Osteoblast (primary cell): ENCODE measurements around the gene SCN8A. TPM values are rescaled to one million over a fixed set of nuclear protein-coding genes. Genes with fewer than 3 reads are reported as not detected.
A peak's percentile ranks its signal among the peaks of the same experiment; 100 is the strongest.

Experiments
- DNase-seq: peaks from one replicate; pipeline ENCODE4 v3.0.0; 2011; ENCODE audit warnings: low spot score, mixed read lengths; ENCODE audit not compliant: insufficient read length; ENCODE audit errors: missing footprints
- H2AFZ ChIP-seq: 2 replicates; pipeline ENCODE4 v1.6.0; 2011; ENCODE audit warnings: mild to moderate bottlenecking, low read length
- H3K27ac ChIP-seq: 2 replicates; pipeline ENCODE4 v1.5.1; 2011; ENCODE audit warnings: mild to moderate bottlenecking, low read depth, low read length, moderate library complexity
- H3K27me3 ChIP-seq: 2 replicates; pipeline ENCODE4 v1.6.0; 2012; ENCODE audit warnings: mild to moderate bottlenecking, control low read depth, inconsistent platforms, low read length, moderate library complexity; ENCODE audit not compliant: insufficient read depth
- H3K36me3 ChIP-seq: 2 replicates; pipeline ENCODE4 v1.5.1; 2011; ENCODE audit warnings: mild to moderate bottlenecking, low read length, control low read depth, moderate library complexity; ENCODE audit not compliant: insufficient read depth
- H3K4me1 ChIP-seq: 2 replicates; pipeline ENCODE4 v1.5.1; 2011; ENCODE audit warnings: mild to moderate bottlenecking, low read length, control low read depth, moderate library complexity; ENCODE audit not compliant: insufficient read depth
- H3K4me2 ChIP-seq: 2 replicates; pipeline ENCODE4 v1.6.0; 2011; ENCODE audit warnings: mild to moderate bottlenecking, low read length; ENCODE audit not compliant: insufficient read depth
- H3K4me3 ChIP-seq: fragments of 200-600 bp; sonication (generic); 3 replicates; pipeline ENCODE4 v1.5.1; 2012; ENCODE audit warnings: mild to moderate bottlenecking, low read length, inconsistent platforms; ENCODE audit not compliant: insufficient read depth
- H3K79me2 ChIP-seq: 2 replicates; pipeline ENCODE4 v1.6.0; 2012; ENCODE audit warnings: mild to moderate bottlenecking, low read length, control low read depth, inconsistent platforms; ENCODE audit not compliant: insufficient read depth
- H3K9me3 ChIP-seq: 2 replicates; pipeline ENCODE4 v1.5.1; 2011; ENCODE audit warnings: low read depth, low read length, control low read depth
- H4K20me1 ChIP-seq: 2 replicates; pipeline ENCODE4 v1.6.0; 2012; ENCODE audit warnings: mild to moderate bottlenecking, low read length, control low read depth; ENCODE audit not compliant: insufficient read depth
- total RNA-seq: library from RNA; depleted of rRNA; stranded (reverse); fragments of >200 nt; gene quantifications from 2 replicates; pipeline ENCODE4 v1.2.3, GENCODE V29; 2012
- TF ChIP-seq, protein P1 (sequence below): IDR thresholded peaks from 2 replicates; pipeline ENCODE4 v1.5.1; 2011; ENCODE audit warnings: mild to moderate bottlenecking, low read depth, low read length, moderate library complexity; ENCODE audit errors: extremely low read depth

Gene SCN8A
- total RNA-seq, 1 donor, result 26.4 TPM

DNA sequence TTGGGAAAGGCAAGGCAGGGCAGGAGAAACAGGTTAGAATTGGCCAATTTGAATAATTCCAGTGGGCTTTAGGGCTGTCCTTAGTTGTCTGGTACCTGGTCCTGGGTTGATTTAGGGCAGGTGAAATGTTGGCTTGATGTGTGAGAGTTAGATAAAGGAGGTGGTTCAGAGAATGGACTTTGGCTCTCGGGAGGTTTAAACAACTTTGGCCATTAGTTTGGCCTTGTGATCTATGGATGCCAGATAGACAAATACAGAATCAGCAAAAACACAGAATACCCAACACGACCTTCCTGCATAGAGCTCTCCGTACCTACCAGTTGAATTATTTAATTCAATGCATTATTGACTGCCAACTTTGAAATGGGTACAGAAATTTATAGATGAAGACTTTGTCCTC lies 35.1 kb downstream of the SCN8A start:
- no peaks in the 10 kb centered on the region for H3K9me3 ChIP-seq
- no peaks in the 10 kb centered on the region for H3K27me3 ChIP-seq
- no peak overlapping the region for H3K4me3 ChIP-seq
- H4K20me1 ChIP-seq, result peaks cover 37% of the 10 kb centered on the region
- no peak overlapping the region for H3K4me2 ChIP-seq
- H3K79me2 ChIP-seq, result peaks cover 78% of the 10 kb centered on the region
- H3K4me1 ChIP-seq, result peaks cover 24% of the 10 kb centered on the region
- H3K27ac ChIP-seq, result no peak overlapping the region
- TF ChIP-seq, protein P1, sequence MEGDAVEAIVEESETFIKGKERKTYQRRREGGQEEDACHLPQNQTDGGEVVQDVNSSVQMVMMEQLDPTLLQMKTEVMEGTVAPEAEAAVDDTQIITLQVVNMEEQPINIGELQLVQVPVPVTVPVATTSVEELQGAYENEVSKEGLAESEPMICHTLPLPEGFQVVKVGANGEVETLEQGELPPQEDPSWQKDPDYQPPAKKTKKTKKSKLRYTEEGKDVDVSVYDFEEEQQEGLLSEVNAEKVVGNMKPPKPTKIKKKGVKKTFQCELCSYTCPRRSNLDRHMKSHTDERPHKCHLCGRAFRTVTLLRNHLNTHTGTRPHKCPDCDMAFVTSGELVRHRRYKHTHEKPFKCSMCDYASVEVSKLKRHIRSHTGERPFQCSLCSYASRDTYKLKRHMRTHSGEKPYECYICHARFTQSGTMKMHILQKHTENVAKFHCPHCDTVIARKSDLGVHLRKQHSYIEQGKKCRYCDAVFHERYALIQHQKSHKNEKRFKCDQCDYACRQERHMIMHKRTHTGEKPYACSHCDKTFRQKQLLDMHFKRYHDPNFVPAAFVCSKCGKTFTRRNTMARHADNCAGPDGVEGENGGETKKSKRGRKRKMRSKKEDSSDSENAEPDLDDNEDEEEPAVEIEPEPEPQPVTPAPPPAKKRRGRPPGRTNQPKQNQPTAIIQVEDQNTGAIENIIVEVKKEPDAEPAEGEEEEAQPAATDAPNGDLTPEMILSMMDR, result no peak
- no peaks in the 10 kb centered on the region for H3K36me3 ChIP-seq
- DNase-seq, result no peak
- H2AFZ ChIP-seq, result no peak overlapping the region

DNA sequence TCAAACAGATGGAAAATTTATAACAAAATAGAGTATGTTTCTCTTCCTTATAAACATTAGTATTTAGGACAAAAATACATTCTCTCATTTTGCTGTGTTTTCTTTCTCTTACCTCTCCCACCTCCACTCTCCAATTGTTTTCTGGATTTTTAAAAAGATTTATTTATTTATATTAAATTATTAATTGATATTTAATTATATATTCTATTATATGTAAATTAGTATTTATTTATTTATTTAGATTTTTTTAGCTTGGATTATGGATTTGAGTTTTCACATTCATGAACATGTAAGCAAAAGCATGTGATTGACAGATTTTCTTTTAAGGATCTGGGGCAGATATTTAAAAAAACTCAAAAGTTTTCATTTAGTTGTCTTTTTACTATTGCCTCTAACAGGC lies 35.6 kb downstream of the SCN8A start:
- Histone ChIP-seq H4K20me1 (peaks cover 41% of the 10 kb centered on the region), H3K4me2 (no peak overlapping the region), H3K4me1 (peaks cover 24% of the 10 kb centered on the region), H3K4me3 (no peak overlapping the region), H3K79me2 (peaks cover 82% of the 10 kb centered on the region), H2AFZ (no peak overlapping the region), H3K27ac (no peak overlapping the region), H3K27me3 (no peaks in the 10 kb centered on the region), H3K36me3 (no peaks in the 10 kb centered on the region), H3K9me3 (no peaks in the 10 kb centered on the region)
- TF ChIP-seq, protein P1, result no peak
- no peak for DNase-seq

DNA sequence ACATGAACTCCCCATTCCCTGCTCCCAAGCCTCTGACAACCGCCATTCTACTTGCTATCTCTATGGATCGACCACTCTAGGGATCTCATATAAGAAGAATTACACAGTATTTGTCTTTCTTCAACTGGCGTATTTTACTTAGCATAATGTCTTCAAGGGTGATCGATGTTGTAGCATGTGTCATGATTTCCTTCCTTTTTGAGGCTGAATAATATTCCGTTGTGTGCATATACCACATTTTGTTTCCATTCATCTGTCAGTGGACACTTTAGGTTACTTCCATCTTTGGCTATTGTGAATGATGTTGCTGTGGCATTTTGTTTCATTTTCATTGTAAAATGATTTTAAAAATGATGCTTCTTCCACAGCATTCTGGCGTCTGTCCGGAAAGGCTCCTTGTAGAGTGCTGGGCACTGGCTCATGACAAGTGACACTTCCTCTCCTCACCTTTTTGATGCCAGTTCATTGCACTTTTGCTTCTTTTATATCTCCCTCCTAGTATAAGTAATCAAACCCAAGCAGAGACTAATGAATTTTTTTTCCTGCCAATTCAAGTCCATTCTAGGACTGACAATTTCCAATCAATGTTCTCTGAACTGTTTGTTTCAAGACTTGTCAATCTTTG lies 39.3 kb downstream of the SCN8A start:
- Histone ChIP-seq H3K79me2 (peaks cover 91% of the 10 kb centered on the region), H3K27me3 (no peaks in the 10 kb centered on the region), H4K20me1 (peaks cover 41% of the 10 kb centered on the region), H3K4me3 (no peak overlapping the region), H3K36me3 (no peaks in the 10 kb centered on the region), H3K4me1 (peaks cover 19% of the 10 kb centered on the region), H3K4me2 (no peak overlapping the region), H3K9me3 (no peaks in the 10 kb centered on the region), H2AFZ (no peak overlapping the region), H3K27ac (no peak overlapping the region)
- TF ChIP-seq, protein P1, result no peak
- DNase-seq, result no peak

DNA sequence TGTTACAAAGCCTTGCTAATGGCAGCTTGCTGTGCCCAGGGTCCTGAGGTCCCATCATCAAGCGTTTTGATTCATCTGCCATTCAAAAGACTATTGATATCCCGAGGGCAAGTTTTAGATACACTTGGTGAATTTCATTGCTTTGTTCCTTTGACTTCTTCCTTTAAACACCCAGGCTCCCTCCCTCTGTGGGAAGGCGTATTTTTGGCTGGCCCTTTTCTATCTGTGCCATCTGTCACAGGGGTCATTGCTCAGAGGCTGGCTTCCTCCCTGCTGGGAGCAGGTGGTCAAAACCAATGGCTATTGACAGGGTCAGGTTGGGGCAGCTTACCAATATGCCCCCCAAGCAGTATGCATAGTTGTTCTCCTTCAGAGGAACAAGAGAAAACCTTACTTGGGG lies 40.0 kb downstream of the SCN8A start:
- DNase-seq, result no peak
- peaks cover 38% of the 10 kb centered on the region for H4K20me1 ChIP-seq
- H3K4me1 ChIP-seq, result peaks cover 20% of the 10 kb centered on the region
- H2AFZ ChIP-seq, result no peak overlapping the region
- H3K79me2 ChIP-seq, result peaks cover 89% of the 10 kb centered on the region
- peak overlapping the region; percentile 60 for H3K27ac ChIP-seq
- TF ChIP-seq, protein P1, result no peak
- H3K4me2 ChIP-seq, result no peak overlapping the region
- H3K36me3 ChIP-seq, result no peaks in the 10 kb centered on the region
- no peaks in the 10 kb centered on the region for H3K9me3 ChIP-seq
- H3K4me3 ChIP-seq, result no peak overlapping the region
- no peaks in the 10 kb centered on the region for H3K27me3 ChIP-seq
